HG03432 (cell line): Measurements from ENCODE around the gene OR2W3.
A peak's percentile ranks its signal among the peaks of the same experiment; 100 is the strongest.

ENCODE experiments used
- ATAC-seq: cut with Tn5 transposase; IDR thresholded peaks from one replicate; pipeline ENCODE4 v1.9.1; 2021; ENCODE audit warnings: mild to moderate bottlenecking, moderate library complexity; ENCODE audit not compliant: unreplicated experiment

Gene OR2W3

GRCh38 chr1:247914941-247915662, 19.7 kb downstream of the OR2W3 start:
- ATAC-seq, result no peak

GRCh38 chr1:247919952-247920351, 24.6 kb downstream of the OR2W3 start, which contains the start of gene OR2T8:
TSS of gene OR2T8 (plus strand) at chr1:247920252. CDS start at chr1:247921018, 766 bp downstream.
- ATAC-seq, result no peak

- ATAC-seq, result no peak
Measured at GRCh38 chr1:247923941-247924340, 28.6 kb downstream of the OR2W3 start.

GRCh38 chr1:247924868-247925267, 29.5 kb downstream of the OR2W3 start, which contains the start of gene OR2AJ1:
TSS of gene OR2AJ1 (plus strand) at chr1:247924889. CDS start at chr1:247933769, 8,880 bp downstream.
- ATAC-seq, result no peak

- ATAC-seq, result no peak
Measured at GRCh38 chr1:247933989-247934388, 38.6 kb downstream of the OR2W3 start.

- ATAC-seq, result no peak
Measured at GRCh38 chr1:247935781-247936180, 40.4 kb downstream of the OR2W3 start.

- ATAC-seq, result no peak
Measured at GRCh38 chr1:247936415-247936814, 41.0 kb downstream of the OR2W3 start.

- ATAC-seq, result peak; percentile 100
Measured at GRCh38 chr1:247936965-247937734, 41.8 kb downstream of the OR2W3 start.

- no peak for ATAC-seq
Measured at GRCh38 chr1:247942624-247943023, 47.2 kb downstream of the OR2W3 start.
